Spleen (tissue), 11 donors: ENCODE results near the gene CEMIP. TPM values are rescaled to one million over a fixed set of nuclear protein-coding genes. Genes with fewer than 3 reads are reported as not detected.

Source experiments
- DNase-seq: peaks from one replicate; pipeline ENCODE4 v3.0.0-alpha.2; 2020
- H3K27ac ChIP-seq, 8 donors: fragments of 200-600 bp; sonication (generic) in 7 of 8; 1 replicate in 4 of 8; 2 replicates in 4 of 8; pipeline versions ENCODE4 v1.5.0 to v1.8.0; 2016 to 2021; ENCODE audit warnings: inconsistent platforms in 4 of 8, mild to moderate bottlenecking in 4 of 8, moderate library complexity in 1 of 8
- H3K27me3 ChIP-seq, 7 donors: fragments of 200-600 bp; sonication (generic) in 6 of 7; replicated peaks in 1 of 7; 1 replicate in 4 of 7; 2 replicates in 3 of 7; pipeline versions ENCODE4 v1.5.0 to v1.8.0; 2016 to 2021; ENCODE audit warnings: inconsistent platforms in 3 of 7, mild to moderate bottlenecking in 1 of 7
- H3K36me3 ChIP-seq, 6 donors: fragments of 200-600 bp; sonication (generic) in 5 of 6; 1 replicate in 4 of 6; 2 replicates in 2 of 6; pipeline versions ENCODE4 v1.5.0 to v1.8.0; 2016 to 2021; ENCODE audit warnings: inconsistent platforms in 2 of 6
- H3K4me1 ChIP-seq, 6 donors: fragments of 200-600 bp; sonication (generic) in 5 of 6; 1 replicate in 3 of 6; 2 replicates in 3 of 6; pipeline versions ENCODE4 v1.5.0 to v1.8.0; 2016 to 2021; ENCODE audit warnings: inconsistent platforms in 3 of 6
- H3K4me3 ChIP-seq, 8 donors: fragments of 200-600 bp; sonication (generic) in 7 of 8; 1 replicate in 4 of 8; 2 replicates in 4 of 8; pipeline versions ENCODE4 v1.5.0 to v1.8.0; 2016 to 2021; ENCODE audit warnings: inconsistent platforms in 4 of 8, mild to moderate bottlenecking in 4 of 8, moderate library complexity in 2 of 8
- H3K9me3 ChIP-seq, 8 donors: fragments of 200-600 bp; sonication (generic) in 7 of 8; 1 replicate in 4 of 8; 2 replicates in 4 of 8; pipeline versions ENCODE4 v1.5.0 to v1.8.0; 2016 to 2021; ENCODE audit warnings: inconsistent platforms in 4 of 8
- CTCF ChIP-seq, 11 experiments: fragments of 200-600 bp in 7 of 11; fragments of 450-650 bp in 4 of 11; sonication (generic) in 4 of 11; IDR thresholded peaks in 8 of 11; conservative IDR thresholded peaks in 3 of 11; 1 replicate in 7 of 11; 2 replicates in 4 of 11; pipeline versions ENCODE4 v1.4.0 to v1.8.0; 2016 to 2021; ENCODE audit warnings: antibody characterized with exemption in 11 of 11, inconsistent platforms in 4 of 11, mild to moderate bottlenecking in 1 of 11
- POLR2A ChIP-seq, 3 donors: fragments of 450-650 bp; IDR thresholded peaks; one replicate each; pipeline ENCODE4 v1.5.1; 2017; ENCODE audit warnings: antibody characterized with exemption in 3 of 3, mild to moderate bottlenecking in 1 of 3
- POLR2AphosphoS5 ChIP-seq, 3 donors: sonication (generic); formaldehyde crosslinking; IDR thresholded peaks; one replicate each; pipeline ENCODE4 v1.5.1; 2017; ENCODE audit warnings: antibody characterized with exemption in 3 of 3
- WGBS, 5 donors: extraction: QIAGEN DNeasy Blood & Tissue Kit in 3 of 5; methylation state at CpG; one replicate each; pipeline versions ENCODE4 v1.1.5 to v1.1.7; 2013 to 2018; 5-methylcytosine and 5-hydroxymethylcytosine counted together
- intact Hi-C: fragments of 100-400 bp; cut with DNase I; formaldehyde crosslinking; loops from one replicate; pipeline ENCODE4 v1.15.0; 2023; ENCODE audit warnings: low total_unique reads
- polyA plus RNA-seq, 3 donors: library from polyadenylated mRNA; stranded (reverse); fragments of 200-250 nt; gene quantifications; one replicate each; pipeline ENCODE4 v1.2.1, GENCODE V29; 2013
- total RNA-seq, 7 donors: library from RNA; depleted of rRNA in 3 of 7; stranded (reverse); fragments of >200 nt in 3 of 7; fragmentation: NEBNext Ultra II Directional in 4 of 7; extraction: Animal tissue kit (Norgen Biotek cat#: 25700) in 4 of 7; gene quantifications; one replicate each; pipeline versions ENCODE4 v1.1.0 to v1.2.1, GENCODE V29; 2016 to 2021
- donor health status: healthy with polysubstance abuse.
- donor health status: DM: no; HTN: no; CAD: no; lungs with moderate emphysema.
- donor health status: DM: no; HTN: no; CAD: no.
- donor health status: Bipolar disorder and iron deficiency.
- donor health status: healthy.
- donor health status: DM: no; HTN: no; CAD: no.
- donor health status: DM: yes; HTN: yes; CAD: no.

CEMIP gene
- total and polyA plus RNA-seq, 10 donors: 0.20 to 3.0 (median 1.0) TPM; not detected in 1

DNA sequence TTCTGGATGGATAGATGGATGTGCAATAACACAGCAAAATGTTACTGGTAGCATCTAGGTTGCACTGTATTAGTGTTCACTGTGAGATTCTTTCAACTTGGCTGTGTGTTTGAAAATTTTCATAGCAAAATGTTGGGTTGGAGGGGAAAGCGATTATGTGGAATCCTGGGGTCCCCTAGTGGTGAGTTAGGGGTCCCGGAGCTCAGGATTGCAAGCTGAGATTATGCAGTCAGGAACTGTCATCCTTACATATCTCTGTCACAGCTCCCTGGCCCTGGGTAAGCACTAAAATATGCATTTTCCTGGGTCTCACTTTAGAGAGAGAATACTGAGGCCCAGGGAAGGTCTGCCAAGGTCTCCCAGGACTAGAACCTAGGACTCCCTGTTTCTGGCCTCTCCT, 77.2 kb downstream of the CEMIP start:
- no peak overlapping the region for H3K4me3 ChIP-seq
- no peak for DNase-seq
- 47 to 61% (median 53%) methylated on average over 2 of the region's 2 CpGs for WGBS, 5 donors
- H3K27me3 ChIP-seq: no peaks in the 10 kb centered on the region
- no peaks in the 10 kb centered on the region for H3K9me3 ChIP-seq
- no peaks in the 10 kb centered on the region for H3K36me3 ChIP-seq
- H3K4me1 ChIP-seq: peaks cover 0 to 7% (median 0%) of the 10 kb centered on the region in 6 donors
- no peak overlapping the region for H3K27ac ChIP-seq
- intact Hi-C loops: no loop called here
- TF ChIP-seq POLR2A (IDR thresholded peaks at IDR 0.05) (no peak), POLR2AphosphoS5 (IDR thresholded peaks at IDR 0.05) (no peak), CTCF (IDR thresholded peaks at IDR 0.05 in 8 of 11, conservative IDR thresholded peaks at IDR 0.05 in 3 of 11) (peak in 2 of 11 experiments; percentile 11 to 15)

DNA sequence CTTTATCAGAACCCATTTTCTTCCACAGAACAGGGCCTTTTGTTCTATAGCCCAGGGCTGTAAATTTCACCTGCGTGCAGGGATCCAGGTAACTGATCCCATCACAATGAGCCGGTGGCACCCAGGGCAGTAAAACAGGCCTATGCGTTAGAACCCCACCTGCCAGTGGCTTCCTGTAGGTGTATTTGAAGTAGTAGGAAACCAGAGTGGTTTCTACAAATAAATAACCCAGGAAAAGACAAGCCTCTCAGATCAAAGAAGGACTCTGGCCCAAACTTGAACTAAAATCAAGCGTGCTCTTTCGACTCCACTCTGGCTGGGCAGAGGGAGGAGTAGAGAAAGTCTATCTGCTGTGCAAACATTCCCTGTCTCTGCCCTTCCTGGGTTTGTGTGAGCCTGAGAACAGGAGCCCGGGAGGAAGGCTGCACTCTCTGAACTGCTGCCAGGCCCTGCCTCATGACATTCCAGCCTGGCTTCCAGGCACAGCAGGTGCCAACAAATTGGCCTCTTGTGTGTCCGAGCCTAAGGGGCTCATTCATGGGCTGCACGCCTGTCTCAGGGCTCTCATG, 77.7 kb downstream of the CEMIP start:
- intact Hi-C loops: no loop called here
- H3K4me1 ChIP-seq: peaks cover 0 to 7% (median 0%) of the 10 kb centered on the region in 6 donors
- H3K9me3 ChIP-seq: no peaks in the 10 kb centered on the region
- no peak for DNase-seq
- no peak overlapping the region for H3K4me3 ChIP-seq
- H3K27ac ChIP-seq: no peak overlapping the region
- no peaks in the 10 kb centered on the region for H3K36me3 ChIP-seq
- TF ChIP-seq POLR2A (IDR thresholded peaks at IDR 0.05): no peak
- TF ChIP-seq POLR2AphosphoS5 (IDR thresholded peaks at IDR 0.05): no peak
- no peak for TF ChIP-seq CTCF (IDR thresholded peaks at IDR 0.05 in 8 of 11, conservative IDR thresholded peaks at IDR 0.05 in 3 of 11)
- WGBS, 5 donors: 48 to 60% (median 54%) methylated on average over 8 of the region's 8 CpGs
- H3K27me3 ChIP-seq: no peaks in the 10 kb centered on the region

DNA sequence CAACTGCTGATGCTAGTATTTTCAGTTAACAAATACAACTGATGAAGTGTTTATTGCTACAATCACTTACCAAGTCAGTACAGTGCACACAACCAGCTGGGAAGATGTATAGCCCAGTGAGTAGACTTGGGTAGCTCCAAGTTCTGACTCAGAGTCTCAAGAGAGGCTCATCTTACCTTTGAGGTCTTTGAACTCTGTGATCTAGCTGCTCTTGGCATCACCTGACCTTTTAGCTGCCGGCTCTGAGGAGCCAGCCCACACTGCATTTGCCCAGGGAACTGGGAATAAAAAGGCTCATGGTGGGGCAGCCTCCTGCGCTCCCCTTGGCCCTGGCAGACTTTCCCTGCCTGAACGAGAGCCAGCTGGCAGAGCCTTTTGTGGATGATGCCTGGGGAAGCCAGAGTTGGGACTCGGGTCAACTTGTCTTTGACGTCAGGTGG, 82.6 kb downstream of the CEMIP start:
- H3K9me3 ChIP-seq: no peaks in the 10 kb centered on the region
- no peaks in the 10 kb centered on the region for H3K27me3 ChIP-seq
- intact Hi-C loops: no loop called here
- H3K4me1 ChIP-seq: peaks cover 0 to 4% (median 0%) of the 10 kb centered on the region in 6 donors
- H3K4me3 ChIP-seq: no peak overlapping the region
- no peak overlapping the region for H3K27ac ChIP-seq
- TF ChIP-seq CTCF (IDR thresholded peaks at IDR 0.05 in 8 of 11, conservative IDR thresholded peaks at IDR 0.05 in 3 of 11) (no peak), POLR2AphosphoS5 (IDR thresholded peaks at IDR 0.05) (no peak), POLR2A (IDR thresholded peaks at IDR 0.05) (no peak)
- no peak for DNase-seq
- WGBS, 5 donors: 89 to 96% (median 90%) methylated on average over 4 to 5 of the region's 5 CpGs
- no peaks in the 10 kb centered on the region for H3K36me3 ChIP-seq

- WGBS, 5 donors: 90 to 97% (median 96%) methylated on average over 3 to 4 of the region's 4 CpGs
- no peak for TF ChIP-seq POLR2AphosphoS5 (IDR thresholded peaks at IDR 0.05)
- no peak for TF ChIP-seq CTCF (IDR thresholded peaks at IDR 0.05 in 8 of 11, conservative IDR thresholded peaks at IDR 0.05 in 3 of 11)
- no peak for TF ChIP-seq POLR2A (IDR thresholded peaks at IDR 0.05)
- H3K36me3 ChIP-seq: no peaks in the 10 kb centered on the region
- H3K27me3 ChIP-seq: no peaks in the 10 kb centered on the region
- no peaks in the 10 kb centered on the region for H3K9me3 ChIP-seq
- DNase-seq: no peak
- no peak overlapping the region for H3K27ac ChIP-seq
- H3K4me3 ChIP-seq: no peak overlapping the region
- no peaks in the 10 kb centered on the region for H3K4me1 ChIP-seq
- intact Hi-C loops: no loop called here
These were observed 85.5 kb downstream of the CEMIP start for GRCh38 chr15:80864666-80865065.
